NCI-H526 treated with DMSO at 0.1 percent for 48 hours (cell line): ENCODE data around the gene CST3.

Experiments
- DNase-seq: peaks from one replicate; lab custom pipeline; 2025; lab: John Stamatoyannopoulos, UW

CST3 gene

DNA sequence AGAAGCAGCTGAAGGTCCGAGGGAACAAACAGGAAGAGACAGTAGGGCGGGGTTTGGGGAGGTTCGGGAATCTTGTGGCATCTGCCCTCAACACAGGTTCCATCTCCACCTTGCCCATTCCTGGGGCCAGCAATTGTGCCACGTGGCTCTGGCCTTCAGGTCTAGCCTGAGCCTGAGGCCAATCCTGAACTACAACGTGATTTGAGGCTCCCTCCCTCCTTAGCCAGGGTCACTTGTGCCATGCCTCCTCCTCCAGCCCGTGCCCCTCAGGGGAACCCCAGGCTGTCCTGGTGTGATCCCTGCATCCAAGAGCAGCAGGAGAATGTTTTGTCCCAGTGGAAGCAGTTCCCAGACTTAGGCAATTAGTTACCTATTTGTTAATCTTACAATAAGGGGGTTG lies 35.1 kb downstream of the CST3 start:
- DNase-seq, result no peak

DNA sequence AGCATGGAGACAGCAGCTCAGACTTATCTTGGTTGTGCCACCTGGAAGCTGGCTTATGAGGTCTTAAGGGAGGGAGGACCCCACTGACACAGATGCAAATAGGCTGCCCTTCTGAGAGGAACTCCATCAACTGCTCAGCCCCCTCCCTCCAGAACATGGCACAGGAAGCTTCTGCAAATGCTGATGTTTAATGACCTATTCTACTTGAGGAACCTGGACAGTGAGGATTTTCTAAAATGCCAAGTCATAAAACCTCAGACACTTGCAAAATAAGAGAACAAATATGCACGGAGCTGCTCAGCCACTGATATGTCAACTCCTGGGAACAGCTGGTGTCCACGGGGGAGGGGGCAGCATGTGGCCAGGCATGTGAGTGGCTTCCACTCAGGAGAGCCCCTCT lies 35.5 kb downstream of the CST3 start:
- no peak for DNase-seq

DNA sequence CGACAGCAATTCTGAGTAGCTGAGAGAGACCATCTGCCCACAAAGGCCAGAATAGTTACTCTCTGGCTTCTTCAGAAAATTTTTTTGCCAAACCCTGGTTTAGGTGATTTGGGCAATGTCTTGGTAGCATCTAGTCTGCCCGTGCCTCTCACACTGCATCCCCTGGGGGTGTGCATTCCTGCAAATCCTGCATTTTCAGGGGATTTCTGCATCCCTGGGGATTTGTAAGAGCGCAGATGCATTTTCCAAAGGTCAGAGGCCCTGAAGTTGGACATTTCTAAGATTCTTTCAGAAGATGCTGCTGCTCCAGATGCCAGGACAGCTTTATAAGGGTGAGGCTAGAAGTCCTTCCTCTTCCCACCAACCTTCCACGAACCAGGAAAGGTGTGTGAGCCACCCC lies 36.0 kb downstream of the CST3 start:
- DNase-seq, result no peak

DNA sequence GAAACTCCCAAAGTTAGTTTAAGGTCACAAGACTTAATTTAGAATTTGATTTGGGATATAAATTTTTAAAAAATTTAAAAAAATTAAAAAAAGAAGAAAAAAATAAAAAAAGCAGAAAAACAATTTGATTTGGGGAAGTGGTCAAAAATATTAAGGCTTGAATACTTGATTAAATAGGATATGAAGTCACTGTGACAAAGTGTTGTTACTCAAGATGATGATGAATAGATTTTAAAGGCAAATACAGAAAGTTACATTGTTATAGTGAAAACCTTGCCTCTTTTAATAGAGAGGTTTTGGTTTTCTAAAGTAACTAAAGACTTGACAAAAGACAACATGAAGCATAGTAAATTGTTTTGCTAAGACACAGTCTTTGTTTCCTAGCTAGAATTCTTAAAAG lies 39.3 kb downstream of the CST3 start:
- DNase-seq, result no peak

DNA sequence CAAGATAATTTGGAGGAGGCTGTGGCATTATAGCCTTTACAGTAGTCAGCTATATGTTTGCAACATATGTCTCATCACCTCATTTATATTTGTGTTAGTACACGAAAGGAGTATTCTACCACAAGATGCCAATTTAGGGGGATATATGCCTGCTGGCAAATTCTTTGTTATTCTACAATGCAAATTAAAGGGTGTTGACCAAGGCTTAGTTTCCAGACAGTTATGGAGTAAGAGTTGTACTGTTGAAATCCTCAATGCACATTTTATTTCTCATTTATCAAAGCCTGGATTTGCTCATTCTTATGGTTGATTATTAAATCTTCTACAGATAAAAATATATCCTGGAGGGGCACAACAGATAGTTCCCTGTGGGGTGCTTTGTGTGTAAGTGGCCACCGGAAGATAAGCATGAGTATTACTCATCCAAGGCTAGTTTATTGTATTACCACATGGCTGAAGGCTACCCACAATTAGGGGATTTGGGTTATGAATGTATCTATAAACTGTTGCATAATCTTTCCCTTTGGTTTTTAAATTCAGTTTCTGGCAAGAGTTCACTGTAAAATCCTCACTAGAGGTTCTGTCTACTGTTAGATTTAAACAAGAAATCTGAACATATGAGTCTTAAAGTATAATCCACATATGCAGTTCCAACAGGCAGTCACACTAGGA lies 41.0 kb downstream of the CST3 start:
- no peak for DNase-seq

DNA sequence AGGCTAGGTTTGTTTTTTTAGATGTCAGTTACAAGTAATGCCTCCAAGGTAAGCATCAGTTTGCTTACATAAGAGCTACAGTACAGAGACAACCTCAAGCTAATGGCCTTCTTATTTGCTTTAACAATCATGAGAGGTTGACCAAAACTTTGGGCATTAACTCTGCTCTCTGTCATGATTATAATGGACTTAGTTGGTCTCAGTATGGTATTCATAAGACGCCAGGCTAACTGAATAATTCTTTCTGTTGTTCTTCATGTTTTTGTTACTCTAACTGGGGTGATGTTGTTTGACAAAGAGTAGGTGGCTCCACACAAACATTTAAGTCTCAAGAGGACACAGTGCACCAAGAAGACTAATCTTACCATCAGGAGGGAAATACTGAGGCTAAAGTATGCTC lies 41.8 kb downstream of the CST3 start:
- no peak for DNase-seq

DNA sequence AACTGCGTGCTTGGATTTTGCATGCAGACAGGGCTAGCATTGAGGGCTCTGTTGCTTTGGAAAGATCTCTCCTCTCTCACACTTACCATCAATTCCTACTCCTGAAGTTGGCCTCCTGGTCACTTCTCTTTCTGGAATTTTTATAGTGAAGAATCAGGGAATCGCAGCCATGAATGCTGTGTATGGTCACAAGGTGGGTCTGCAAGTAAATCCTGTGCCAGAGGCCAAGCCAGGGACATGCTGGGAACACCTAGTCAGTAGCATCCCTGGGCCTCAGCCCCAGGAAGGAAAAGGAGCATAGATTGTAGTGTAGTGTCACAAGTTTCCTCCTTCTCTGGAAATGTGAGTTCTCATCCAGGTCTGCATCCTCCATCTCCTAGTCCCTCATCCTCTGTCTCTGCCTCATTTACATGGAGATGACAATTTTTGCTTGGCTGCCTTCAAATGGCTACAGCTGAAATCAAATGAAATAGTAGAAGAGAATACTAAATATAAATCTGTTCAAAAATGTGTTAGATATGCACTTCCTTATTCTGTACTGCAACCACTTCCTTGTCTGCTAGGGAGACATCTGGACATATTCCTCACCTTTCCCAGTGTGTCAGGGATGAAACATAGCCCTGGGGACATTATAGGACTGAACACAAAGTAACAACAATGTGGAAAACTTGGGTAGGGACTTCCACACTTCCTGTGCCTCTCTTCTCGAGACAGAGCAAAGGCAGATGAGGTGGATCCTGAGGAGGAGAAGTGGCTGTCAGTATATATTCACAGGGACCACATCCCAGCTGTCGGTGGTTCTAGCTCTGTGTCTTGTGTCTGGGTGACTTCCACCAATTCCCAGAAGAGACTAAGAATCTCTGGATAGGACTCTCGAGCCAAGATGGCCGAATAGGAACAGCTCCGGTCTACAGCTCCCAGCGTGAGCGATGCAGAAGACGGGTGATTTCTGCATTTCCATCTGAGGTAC lies 49.0 kb downstream of the CST3 start:
- DNase-seq, result no peak

DNA sequence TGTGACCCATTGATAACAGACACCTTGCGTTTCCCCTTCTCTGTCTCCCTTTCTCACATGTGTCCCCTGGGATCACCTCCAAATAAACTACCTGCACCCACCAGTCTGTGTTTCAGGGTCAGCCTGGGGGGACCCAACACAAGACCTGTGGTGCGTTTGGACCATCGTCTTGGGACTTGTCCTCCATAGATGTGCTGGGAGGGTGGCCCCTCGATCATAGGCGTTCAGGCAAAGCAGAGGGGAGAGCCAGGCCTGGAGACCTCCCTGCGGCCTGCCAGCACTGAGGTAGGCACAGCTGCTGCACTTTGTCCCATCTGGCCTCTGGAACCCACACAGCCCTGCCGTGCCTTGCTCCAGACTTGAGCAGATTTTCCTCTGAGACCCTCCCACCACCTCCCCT lies 50.1 kb downstream of the CST3 start:
- DNase-seq, result no peak

DNA sequence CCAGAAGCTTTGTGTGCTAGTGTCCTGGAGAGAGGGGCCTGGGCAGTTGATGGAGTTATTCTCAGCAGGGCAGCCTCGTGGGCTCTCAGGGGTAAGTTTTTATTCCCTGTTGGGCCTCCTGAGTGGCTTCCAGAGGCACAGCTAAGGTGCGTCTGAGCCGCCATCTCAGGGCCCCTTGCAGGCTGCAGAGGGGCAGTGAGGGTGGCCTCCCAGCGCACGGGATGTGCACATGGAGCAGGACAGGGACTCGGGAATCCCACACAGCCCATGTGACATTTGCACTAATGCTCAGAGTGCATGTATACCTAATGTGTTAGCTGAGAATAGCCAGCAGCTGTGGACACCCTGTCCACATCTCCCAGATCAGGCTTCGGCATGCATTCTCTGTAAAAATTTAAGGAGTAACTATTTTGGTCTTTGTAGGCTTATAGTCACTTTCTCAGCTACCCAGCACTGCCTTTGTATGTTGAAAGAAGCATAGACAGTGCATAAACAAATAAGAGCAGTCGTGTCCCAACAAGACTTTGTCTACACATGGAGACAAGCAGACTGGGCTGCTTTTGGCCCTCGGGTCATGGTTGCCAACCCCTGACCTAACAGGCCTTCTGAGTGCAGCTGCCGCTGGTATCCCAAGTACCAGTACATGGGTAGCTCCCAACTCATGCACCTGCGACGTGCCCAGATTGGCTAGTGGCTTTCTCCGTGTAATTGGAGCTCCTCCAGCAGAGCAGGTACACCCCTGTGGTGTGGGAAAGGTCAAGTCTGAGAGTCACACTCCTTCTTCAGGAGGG lies 50.8 kb downstream of the CST3 start:
- DNase-seq, result no peak

DNA sequence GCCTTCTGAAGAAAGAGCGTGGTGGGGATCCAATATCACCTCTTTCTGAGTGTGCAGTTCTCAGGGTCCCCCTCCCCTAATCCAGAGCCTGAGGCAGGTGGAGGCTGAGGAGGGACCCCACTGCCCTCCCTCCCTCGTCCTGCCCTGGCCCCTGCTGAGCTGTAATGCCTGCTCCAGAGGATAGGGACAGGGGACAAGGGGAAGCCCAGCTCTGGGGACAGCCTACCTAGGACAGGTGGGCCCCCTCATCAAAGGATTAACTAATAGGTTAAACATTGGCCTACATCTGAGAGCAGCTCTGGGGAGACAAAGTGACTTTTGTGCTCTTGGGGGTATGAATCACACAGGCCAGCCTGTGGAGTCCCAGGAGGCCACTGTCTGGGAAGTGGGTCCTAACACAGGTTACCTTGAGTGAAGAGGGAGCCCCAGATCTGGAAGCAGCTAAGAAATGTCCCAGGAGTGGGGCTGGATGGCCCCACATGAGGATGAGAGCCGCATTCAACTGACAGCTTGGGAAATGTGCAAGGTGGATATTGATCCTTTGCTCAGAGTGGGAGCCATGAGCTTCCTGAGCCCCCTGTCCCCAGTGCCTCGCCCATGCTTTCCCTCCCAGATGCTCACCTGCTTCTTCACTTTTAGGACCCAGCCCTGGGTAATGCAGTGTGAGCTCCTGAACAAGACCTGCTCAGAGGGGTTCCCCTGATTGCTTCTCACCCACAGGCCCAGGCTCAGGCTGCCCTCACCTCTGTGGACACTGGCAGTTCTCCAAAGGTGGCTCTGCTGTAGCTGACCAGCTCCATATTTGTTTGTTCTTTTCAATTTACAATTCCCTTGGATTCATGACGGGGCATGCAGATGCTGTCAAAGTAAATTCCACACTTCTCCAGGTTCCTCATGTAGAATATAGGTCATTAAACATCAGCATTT lies 51.7 kb downstream of the CST3 start:
- DNase-seq, result no peak

DNA sequence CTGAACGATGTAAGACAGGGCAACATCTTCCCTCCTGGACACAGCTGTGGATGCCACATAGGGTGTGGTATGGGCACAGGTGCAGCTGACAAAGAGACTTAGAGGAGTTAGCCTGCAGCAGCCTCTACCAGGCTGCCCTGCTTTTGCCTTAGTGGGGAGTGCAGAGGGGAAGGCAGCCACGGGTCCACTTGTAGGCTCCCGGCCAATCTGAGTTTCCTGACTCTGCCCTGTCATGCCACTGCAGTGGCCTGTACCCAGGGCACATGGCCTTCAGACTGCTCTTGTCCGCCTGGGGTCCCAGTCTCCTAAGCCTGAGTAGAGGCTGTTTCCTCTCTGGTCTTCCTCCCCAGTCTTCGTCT lies 52.3 kb downstream of the CST3 start:
- DNase-seq, result no peak

DNA sequence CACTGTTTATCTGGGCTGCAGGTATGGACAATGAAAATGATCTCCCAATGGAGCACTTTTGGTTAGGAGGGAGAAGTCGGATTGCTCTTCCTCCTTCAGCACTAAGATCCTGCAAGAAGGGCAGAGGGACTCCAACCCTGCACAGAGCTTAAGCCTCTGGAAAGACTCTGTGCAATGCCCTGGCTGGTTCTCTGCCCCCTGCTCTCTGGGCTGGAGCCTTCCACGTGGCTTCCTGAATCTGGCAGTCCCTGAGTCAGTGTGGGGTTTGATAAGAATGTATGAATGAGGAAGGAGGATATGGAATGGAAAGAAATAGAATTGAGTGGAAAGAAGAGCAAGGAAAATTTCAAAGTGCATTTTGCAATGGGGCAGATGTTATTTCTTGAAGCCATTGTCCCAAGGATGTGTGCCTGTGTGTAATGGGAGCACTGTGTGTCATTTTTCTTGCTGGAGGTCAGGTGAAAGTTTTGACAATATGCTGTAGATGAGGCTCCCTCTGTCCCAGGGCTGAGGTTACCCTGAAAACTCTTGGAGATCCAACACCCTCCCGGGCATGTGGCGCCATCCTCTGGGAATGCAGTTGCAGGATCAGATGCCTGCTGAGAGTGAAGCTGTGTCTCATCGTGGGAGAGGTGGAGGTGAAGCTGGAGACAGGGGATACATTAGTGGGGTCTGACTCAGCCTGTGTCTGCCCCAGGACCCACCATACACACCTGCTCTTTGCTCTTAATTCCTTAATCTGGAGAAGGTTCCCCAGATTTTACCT lies 53.1 kb downstream of the CST3 start:
- no peak for DNase-seq
